SK-N-SH (cell line): ENCODE data around the gene CLSTN2.

Experiments
- CHD2 ChIP-seq: fragments of 150-350 bp; IDR thresholded peaks from 2 replicates; pipeline ENCODE4 v1.6.1; 2018; ENCODE audit warnings: low read length; ENCODE audit not compliant: partially characterized antibody
- EP300 ChIP-seq, 2 experiments: IDR thresholded peaks; 2 replicates each; pipeline versions ENCODE4 v1.4.0 to v1.6.1; 2012; ENCODE audit warnings: borderline replicate concordance in 1 of 2, low read depth in 1 of 2, low read length in 1 of 2
- RAD21 ChIP-seq: IDR thresholded peaks from 2 replicates; pipeline ENCODE4 v1.6.1; 2012; ENCODE audit warnings: mild to moderate bottlenecking, low read length
- SIN3A ChIP-seq: IDR thresholded peaks from 2 replicates; pipeline ENCODE4 v1.6.1; 2012; ENCODE audit warnings: low read depth, mild to moderate bottlenecking, low read length, moderate library complexity, borderline replicate concordance
- TCF12 ChIP-seq: IDR thresholded peaks from 2 replicates; pipeline ENCODE4 v1.4.0; 2012
- TF ChIP-seq, protein P1 (sequence below): fragments of 200-600 bp; sonication (generic); IDR thresholded peaks from 2 replicates; pipeline ENCODE4 v1.6.1; 2017; ENCODE audit warnings: antibody characterized with exemption, mild to moderate bottlenecking, moderate library complexity
- TF ChIP-seq, protein P2 (sequence below): IDR thresholded peaks from 2 replicates; pipeline ENCODE4 v1.4.0; 2012; ENCODE audit warnings: low read depth, borderline replicate concordance
- TF ChIP-seq, protein P3 (sequence below): fragments of 150-350 bp; IDR thresholded peaks from 2 replicates; pipeline ENCODE4 v1.6.1; 2016; ENCODE audit warnings: mild to moderate bottlenecking, low read depth, low read length

DNA sequence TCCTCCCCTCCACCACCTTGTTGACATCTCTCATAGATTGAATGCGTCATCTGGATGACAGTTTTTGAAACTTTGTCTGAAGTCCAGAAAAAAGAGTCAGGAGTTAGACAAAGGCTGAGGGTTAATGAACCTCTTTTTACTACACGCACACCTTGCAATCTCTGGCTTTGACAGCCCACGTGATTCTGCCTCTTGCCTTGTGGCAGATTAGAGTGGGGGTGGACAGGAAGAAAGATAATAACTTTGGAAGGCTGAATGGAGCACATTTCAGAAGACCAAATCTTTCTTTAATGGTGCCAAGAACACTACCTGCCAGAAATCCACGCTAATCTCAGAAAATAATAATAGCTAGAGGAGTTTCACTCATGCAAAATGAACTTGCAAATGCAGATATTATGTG is 415.0 kb downstream of the CLSTN2 start:
- TF ChIP-seq, protein P1, sequence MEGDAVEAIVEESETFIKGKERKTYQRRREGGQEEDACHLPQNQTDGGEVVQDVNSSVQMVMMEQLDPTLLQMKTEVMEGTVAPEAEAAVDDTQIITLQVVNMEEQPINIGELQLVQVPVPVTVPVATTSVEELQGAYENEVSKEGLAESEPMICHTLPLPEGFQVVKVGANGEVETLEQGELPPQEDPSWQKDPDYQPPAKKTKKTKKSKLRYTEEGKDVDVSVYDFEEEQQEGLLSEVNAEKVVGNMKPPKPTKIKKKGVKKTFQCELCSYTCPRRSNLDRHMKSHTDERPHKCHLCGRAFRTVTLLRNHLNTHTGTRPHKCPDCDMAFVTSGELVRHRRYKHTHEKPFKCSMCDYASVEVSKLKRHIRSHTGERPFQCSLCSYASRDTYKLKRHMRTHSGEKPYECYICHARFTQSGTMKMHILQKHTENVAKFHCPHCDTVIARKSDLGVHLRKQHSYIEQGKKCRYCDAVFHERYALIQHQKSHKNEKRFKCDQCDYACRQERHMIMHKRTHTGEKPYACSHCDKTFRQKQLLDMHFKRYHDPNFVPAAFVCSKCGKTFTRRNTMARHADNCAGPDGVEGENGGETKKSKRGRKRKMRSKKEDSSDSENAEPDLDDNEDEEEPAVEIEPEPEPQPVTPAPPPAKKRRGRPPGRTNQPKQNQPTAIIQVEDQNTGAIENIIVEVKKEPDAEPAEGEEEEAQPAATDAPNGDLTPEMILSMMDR: no peak
- no peak for TF ChIP-seq CHD2
- no peak for TF ChIP-seq TCF12
- TF ChIP-seq SIN3A: no peak
- no peak for TF ChIP-seq RAD21
- TF ChIP-seq, protein P2, sequence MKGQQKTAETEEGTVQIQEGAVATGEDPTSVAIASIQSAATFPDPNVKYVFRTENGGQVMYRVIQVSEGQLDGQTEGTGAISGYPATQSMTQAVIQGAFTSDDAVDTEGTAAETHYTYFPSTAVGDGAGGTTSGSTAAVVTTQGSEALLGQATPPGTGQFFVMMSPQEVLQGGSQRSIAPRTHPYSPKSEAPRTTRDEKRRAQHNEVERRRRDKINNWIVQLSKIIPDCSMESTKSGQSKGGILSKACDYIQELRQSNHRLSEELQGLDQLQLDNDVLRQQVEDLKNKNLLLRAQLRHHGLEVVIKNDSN: no peak
- no peak for TF ChIP-seq EP300 (IDR thresholded peaks at IDR 0.05; ENCODE audit: borderline replicate concordance in 1 of 2, low read depth in 1 of 2, low read length in 1 of 2)
- TF ChIP-seq, protein P3, sequence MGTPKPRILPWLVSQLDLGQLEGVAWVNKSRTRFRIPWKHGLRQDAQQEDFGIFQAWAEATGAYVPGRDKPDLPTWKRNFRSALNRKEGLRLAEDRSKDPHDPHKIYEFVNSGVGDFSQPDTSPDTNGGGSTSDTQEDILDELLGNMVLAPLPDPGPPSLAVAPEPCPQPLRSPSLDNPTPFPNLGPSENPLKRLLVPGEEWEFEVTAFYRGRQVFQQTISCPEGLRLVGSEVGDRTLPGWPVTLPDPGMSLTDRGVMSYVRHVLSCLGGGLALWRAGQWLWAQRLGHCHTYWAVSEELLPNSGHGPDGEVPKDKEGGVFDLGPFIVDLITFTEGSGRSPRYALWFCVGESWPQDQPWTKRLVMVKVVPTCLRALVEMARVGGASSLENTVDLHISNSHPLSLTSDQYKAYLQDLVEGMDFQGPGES: no peak
